ENCODE measurements around the gene ZNF552.

Gene ZNF552

DNA sequence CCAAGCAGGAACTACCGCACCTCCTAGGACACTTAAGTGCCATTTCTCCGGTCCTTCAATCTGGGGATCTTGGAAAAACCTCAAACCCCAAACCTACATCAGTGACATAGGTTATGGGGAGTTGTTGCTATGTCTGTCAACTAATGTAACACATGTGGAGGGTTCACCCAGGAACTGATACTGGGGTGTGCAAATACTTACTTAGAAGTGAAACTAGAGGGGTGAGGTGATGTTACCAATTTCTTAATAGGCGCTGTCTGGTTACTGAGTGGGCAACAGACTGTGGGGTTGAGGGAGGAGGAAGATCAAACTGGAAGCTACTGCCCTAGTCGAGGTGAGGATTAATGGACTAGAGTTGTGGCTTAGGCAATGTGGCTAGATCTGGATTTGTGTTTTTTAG is 43.3 kb downstream of the ZNF552 start:
- no peak for DNase-seq

DNA sequence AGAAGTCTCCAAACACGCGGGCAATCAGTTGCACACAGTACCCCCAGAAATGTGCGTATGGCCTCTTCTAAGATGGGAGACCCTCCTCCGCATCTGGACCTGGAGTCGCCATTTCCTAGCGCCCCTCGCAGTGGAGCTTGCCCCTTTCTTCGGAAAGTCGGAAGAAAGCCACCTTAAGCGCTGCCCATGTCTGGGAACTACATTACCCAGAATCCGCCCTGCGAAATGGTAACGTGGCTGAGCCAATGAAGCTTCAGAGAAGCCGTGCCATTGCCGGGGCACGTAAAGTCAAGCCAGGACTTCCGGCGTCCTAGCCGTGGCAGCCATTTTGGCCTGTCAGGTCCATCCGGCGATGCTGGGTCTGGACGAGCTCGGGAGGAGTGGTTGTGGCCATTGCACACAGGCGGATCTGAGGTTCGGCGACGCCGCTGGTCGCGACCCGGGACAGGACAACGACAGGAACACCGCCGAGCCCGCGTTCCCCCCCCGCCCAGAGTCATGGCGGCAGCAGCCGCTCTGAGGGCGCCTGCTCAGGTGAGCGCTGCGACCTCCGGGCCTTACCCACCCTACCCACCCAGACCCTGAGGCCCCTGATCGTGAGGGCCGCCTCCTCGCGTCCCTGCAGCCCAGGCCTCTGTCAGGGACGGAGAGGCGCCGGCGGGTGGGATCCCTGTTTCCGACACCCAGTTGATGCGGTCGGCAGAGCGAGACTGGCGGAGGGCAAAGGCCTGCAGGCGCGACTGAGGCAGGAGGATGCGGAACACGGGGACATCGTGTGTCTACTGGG is 45.2 kb downstream of the ZNF552 start, which contains the start of gene ZNF586:
Gene ZNF586 (plus strand): TSS at position 332 of the 787 bp plus-strand sequence. CDS start 167 bp downstream, at position 499.
- DNase-seq = no peak

DNA sequence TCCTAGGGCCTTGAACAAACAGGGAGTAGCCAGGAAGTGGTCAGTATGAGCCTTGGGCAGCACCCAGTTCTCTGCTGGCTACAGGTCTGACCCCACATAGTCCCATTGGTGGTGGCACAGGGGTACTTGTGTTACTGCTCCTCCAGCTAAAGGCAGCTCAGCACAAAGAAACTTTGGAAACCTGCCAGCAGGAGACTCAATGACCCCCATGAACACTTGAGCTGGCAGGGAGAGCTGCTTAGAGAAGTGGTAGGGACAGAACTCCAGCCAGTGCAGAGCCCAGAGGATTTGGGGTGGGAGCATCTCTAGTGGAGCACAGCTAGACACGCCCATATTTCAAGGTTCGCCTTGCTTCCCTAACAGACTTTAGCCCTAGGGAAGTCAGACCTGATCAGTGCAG is 55.6 kb downstream of the ZNF552 start:
- DNase-seq = no peak

DNA sequence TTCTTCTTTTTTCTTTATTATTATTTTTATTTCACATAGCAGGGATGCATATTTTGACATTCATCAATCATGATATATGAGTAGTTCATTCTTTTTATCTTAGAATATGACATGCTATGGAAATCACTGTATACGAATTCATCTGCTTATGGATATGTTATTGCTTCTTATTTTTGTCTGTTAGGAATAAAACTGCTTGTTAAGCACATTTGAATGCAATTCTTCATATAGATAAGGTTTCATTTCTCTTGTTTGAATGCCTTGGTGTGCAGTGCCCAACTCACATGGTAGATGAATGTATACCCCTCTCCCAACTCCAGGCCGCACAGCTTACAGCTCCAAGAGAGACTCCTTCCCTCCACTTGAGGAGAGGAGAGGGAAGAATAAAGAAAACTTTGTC is 56.8 kb downstream of the ZNF552 start:
- DNase-seq = no peak

All from NCI-H2227 treated with DMSO at 0.1 percent for 48 hours (cell line).